HG03103 (cell line): ENCODE measurements around the gene CFP.
A peak's percentile ranks its signal among the peaks of the same experiment; 100 is the strongest.
"Not testable (repeated sequence)": the region's sequence is repeated elsewhere in the genome, so short reads cannot be mapped to it uniquely, and the experiment has no call there.

ENCODE experiments used
- ATAC-seq: cut with Tn5 transposase; IDR thresholded peaks from one replicate; pipeline ENCODE4 v1.9.1; 2021; ENCODE audit warnings: low read depth; ENCODE audit not compliant: unreplicated experiment

The CFP gene

DNA sequence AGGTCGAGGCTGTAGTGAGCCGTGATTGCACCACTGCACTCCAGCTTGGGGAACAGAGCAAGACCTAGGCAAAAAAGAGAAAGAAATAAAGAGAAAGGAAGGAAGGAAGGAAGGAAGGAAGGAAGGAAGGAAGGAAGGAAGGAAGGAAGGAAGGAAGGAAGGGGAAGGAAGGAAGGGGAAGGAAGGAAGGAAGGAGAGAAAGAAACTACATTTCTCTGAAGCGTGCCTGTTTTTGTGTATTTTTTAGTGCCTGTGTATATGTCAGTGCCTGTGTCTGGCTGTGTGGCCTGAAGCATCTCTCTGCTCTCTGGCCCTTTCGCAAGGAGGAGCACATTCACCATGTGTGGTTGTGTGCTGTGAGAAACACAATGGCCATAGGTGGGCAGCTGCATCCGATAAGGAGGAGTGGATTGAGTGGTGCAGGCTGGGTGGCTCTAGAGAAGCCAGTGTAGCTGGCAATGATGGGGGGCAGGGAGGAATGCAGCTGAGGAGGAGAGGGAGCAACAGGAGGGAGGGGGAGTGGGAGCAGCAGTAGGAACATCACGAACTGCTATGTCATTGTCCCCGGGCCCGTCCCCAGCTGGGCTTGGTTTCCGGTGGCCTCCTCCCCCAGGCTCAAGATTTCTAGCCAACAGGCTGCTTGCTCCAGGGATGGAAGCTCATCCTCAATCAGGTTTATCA is 21.5 kb downstream of the CFP start:
- no peak for ATAC-seq

GRCh38 chrX:47607091-47607490 is 22.6 kb downstream of the CFP start:
- ATAC-seq: no peak

GRCh38 chrX:47605024-47605423 is 24.7 kb downstream of the CFP start:
- ATAC-seq: no peak

DNA sequence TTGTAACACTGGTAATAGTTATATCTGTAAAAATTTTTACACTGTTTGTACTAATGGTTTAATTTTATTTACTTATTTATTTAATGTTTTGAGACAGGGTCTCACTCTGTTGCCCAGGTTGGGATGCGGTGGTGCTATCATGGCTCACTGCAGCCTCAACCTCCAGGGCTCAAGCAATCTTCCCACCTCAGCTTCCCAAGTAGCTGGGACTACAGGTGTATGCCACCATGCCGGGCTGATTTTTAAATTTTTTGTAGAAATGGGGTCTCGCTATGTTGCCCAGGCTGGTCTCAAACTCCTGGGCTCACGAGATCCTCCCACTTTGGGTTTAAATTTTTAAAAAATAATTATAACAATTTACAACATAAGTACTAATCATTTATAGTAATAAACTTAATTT is 26.6 kb downstream of the CFP start:
- ATAC-seq: not testable (repeated sequence)

DNA sequence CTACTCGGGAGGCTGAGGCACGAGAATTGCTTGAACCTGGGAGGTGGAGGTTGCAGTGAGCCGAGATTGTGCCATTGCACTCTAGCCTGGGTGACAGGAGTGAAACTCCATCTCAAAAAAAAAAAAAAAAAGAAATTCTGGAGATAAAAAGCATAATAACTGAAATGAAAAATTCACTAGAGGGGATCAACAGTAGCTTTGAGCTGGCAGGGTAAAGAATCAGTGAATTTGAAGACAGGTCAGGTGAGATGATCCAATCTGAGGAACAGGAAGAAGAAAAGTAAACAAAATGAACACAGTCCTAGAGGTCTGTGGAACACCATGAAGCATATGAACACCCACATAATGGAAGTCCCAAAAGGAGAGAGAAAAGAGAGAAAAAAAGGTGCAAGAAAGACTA is 32.5 kb downstream of the CFP start:
- no peak for ATAC-seq

GRCh38 chrX:47596256-47596655 is 33.5 kb downstream of the CFP start:
- ATAC-seq: no peak

DNA sequence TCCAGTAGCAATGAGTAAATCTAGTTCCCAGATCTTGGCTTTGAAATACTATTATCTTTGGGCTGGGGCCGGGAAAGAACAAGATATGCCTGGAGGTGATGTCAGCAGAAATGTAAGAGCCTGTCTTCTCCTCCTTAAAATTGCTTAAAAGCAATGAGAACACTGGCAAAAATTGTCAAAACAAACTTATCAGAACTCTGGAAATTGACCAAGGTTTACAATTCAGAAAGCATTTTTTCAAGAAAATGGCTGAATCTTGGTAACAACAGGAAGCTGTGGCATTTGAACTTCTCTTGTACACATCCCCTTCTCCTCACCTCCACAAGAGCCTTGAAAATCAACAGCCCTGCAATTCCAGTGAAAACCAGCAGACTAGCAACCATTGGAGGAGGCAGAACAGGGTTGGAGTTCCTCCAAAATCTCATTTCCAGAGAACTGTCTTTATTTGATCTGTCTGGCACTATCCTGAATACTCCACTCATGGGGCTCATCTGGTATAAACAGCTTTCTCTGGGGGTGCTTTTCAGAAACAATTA is 33.9 kb downstream of the CFP start:
- no peak for ATAC-seq

- ATAC-seq: no peak
These were observed 36.2 kb downstream of the CFP start for GRCh38 chrX:47593522-47593921.

GRCh38 chrX:47590984-47591383 is 38.7 kb downstream of the CFP start:
- no peak for ATAC-seq

DNA sequence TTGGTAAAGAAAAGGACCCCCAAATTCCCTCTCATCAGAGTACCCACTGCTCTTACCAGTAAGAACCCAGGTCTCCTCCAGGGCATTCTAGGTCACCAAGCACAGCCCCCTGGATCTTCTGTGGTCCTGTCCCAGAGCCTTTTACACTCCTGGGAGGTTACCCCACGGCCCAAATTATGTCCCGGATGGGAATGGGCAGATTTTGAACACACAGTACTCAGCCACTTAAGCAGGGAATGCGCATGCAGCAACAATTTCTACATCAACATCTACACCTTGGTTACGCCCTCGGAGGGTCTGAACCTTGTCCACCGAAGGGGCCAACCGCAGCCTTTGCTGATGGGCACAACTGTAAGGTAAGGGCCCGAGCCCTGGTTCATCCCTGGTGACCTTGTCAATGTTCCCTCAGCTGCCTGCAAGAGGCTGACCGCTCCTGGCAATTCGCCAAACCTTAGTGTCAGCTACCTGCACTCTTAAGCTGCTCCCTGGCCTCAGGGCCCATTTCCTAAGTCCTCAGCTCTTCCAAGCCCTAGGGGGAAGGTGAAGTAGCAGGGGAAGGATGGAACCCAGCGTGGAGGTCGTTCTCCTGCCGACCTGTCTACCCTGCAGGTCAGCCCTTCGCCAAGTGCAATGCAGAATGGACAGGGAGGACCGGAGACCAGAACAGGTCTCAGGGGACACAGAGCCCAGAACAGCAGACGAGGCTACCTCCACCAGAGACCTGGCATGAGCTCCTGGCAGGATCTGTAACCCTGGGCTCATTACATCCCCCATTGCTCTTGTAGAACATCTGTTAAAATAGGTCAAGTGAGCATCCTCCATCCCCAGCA is 41.6 kb downstream of the CFP start:
- ATAC-seq: no peak

GRCh38 chrX:47587091-47587891 is 42.4 kb downstream of the CFP start:
- no peak for ATAC-seq

DNA sequence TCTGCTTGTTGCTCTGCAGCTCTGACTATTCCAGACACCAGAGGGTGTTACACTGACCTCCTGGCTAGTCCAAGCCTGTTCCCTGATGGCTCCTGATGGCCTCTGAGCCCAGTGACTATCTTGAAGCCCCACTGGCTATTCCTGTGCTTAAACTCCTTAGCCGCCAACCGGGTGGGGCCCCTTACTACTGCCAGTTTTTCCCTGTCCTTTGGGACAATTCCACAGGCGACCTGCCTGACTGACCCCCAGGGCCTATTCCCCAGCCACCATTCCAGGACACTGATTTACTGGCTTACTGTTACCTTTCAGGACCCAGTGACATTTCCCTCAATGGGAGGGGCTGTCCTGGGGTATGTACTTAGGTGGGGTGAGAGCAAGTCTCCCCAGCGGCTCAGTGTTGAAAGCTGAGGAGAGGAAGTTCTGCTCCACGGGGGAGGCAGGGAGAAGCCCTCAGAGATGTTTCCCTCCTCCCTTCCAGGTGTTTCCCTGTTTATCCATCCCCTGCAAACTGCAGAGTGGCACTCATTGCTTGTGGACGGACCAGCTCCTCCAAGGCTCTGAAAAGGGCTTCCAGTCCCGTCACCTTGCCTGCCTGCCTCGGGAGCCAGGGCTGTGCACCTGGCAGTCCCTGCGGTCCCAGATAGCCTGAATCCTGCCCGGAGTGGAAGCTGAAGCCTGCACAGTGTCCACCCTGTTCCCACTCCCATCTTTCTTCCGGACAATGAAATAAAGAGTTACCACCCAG is 43.5 kb downstream of the CFP start:
- ATAC-seq: no peak

GRCh38 chrX:47585273-47585672 is 44.5 kb downstream of the CFP start:
- ATAC-seq: no peak

GRCh38 chrX:47584714-47585113 is 45.0 kb downstream of the CFP start:
- no peak for ATAC-seq

DNA sequence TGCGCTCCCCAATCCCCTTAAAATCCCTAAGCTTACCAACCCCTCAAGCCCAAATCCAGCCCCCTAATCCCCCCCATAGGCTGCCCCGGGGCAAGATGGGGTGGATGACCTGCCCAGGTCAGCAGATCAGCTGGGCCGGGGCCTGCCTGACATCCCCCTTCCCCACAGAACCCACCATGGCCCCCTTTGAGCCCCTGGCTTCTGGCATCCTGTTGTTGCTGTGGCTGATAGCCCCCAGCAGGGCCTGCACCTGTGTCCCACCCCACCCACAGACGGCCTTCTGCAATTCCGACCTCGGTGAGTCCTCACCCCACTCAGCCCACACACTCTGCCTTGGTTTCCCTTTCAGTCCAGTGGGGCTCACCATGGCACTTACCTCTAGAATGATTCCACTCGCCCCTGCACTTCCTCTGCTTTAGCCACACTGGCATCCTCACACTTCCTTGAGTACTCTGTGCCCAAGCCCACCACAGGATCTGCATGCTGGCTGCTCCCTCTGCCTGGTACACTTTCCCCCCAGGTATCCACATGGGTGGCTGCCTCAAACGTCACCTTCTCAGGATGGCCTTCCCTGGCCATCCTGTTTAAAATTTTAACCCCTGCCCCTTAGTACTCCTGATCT is 46.4 kb downstream of the CFP start:
- ATAC-seq: no peak

DNA sequence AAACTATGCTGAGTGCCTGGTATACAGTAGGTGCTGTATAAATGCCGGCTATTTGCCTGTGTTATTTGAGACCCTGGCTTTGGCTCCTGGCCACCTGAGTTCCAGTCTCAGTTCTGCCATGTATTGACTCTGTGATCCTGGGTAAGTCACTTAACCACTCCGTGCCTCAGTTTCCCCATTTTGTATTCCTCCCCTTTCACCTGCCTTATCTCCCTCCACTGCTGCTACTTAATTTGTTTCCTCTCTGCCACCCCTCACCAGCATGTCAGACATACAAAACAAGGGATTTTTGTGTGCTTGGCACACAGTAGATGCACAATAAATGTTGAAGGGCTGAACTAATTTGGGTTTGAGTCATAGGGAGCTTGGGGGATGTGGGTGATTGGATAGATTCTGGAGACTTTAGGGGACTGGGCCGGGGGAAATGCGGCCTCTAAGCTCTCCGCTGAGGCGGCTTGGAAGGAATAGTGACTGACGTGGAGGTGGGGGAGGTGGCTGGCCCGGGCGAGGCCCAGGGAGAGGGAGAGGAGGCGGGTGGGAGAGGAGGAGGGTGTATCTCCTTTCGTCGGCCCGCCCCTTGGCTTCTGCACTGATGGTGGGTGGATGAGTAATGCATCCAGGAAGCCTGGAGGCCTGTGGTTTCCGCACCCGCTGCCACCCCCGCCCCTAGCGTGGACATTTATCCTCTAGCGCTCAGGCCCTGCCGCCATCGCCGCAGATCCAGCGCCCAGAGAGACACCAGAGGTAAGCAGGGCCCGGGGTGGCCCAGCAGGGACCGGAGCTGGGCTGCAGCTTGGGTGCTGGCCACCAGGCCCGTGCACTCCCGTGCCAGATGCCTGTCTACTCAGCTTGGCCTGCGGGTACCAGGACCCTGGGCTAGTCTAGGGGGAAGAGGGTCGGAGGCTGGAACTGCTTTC is 47.7 kb downstream of the CFP start, which contains the start of gene TIMP1:
Gene TIMP1 (plus strand): TSS at position 706 of the 917 bp plus-strand sequence. CDS start 980 bp downstream, outside the sequence.
- ATAC-seq: peak; percentile 87

- ATAC-seq: no peak
These were observed 50.2 kb downstream of the CFP start for GRCh38 chrX:47579537-47579936.

DNA sequence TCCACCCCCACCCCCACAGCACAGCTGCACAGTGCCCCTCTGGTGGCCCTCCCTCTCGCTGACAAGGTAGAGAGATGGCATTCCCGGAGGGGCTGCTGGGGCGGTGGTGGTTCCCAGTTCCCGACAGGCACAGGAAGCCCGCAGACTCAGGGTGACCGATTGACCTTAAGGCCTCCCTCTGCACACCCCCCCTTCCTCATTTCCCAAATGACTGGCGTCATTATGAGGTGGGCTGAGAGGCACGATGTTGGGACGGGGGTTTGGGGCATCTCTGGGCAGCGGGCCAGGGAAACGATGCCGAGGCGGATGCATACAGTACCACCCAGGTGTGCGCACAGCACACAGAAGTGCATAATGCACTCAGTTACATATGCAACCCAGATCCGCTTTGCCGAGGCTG is 51.0 kb downstream of the CFP start:
- ATAC-seq: no peak

GRCh38 chrX:47577901-47578300 is 51.8 kb downstream of the CFP start:
- no peak for ATAC-seq
